NB4 (cell line): ENCODE data around the gene AUH.

Experiments used
- MYC ChIP-seq: IDR thresholded peaks from 2 replicates; pipeline ENCODE4 v1.6.1; 2011; ENCODE audit warnings: low read depth, low read length
- POLR2A ChIP-seq: IDR thresholded peaks from 2 replicates; pipeline ENCODE4 v1.6.1; 2011; ENCODE audit warnings: mild to moderate bottlenecking; ENCODE audit not compliant: insufficient read length; ENCODE audit errors: extremely low read depth
- TF ChIP-seq, protein P1 (sequence below): IDR thresholded peaks from one replicate; pipeline ENCODE4 v1.5.1; 2012; ENCODE audit warnings: low read depth, low read length
- TF ChIP-seq, protein P2 (sequence below): IDR thresholded peaks from 2 replicates; pipeline ENCODE4 v1.6.1; 2011; ENCODE audit warnings: low read depth, low read length

DNA sequence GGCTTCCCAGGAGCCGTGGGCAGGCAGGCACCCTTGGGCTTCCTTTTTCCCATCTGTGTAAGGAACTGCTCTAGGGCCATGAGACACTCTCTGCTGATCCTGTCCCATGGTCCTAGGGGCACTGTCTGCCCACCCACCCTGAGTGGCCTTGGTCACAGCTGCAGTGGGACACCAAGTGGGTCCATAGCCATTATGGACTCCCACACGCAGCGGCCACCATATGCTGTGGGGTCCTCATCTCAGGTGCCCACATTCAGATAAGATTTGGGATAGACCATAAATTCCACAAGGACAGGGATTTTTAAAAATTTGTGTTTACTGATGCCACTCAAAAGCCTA lies 180.8 kb downstream of the AUH start:
- TF ChIP-seq, protein P1, sequence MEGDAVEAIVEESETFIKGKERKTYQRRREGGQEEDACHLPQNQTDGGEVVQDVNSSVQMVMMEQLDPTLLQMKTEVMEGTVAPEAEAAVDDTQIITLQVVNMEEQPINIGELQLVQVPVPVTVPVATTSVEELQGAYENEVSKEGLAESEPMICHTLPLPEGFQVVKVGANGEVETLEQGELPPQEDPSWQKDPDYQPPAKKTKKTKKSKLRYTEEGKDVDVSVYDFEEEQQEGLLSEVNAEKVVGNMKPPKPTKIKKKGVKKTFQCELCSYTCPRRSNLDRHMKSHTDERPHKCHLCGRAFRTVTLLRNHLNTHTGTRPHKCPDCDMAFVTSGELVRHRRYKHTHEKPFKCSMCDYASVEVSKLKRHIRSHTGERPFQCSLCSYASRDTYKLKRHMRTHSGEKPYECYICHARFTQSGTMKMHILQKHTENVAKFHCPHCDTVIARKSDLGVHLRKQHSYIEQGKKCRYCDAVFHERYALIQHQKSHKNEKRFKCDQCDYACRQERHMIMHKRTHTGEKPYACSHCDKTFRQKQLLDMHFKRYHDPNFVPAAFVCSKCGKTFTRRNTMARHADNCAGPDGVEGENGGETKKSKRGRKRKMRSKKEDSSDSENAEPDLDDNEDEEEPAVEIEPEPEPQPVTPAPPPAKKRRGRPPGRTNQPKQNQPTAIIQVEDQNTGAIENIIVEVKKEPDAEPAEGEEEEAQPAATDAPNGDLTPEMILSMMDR = no peak
- TF ChIP-seq POLR2A = no peak
- no peak for TF ChIP-seq MYC
- TF ChIP-seq, protein P2, sequence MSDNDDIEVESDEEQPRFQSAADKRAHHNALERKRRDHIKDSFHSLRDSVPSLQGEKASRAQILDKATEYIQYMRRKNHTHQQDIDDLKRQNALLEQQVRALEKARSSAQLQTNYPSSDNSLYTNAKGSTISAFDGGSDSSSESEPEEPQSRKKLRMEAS = no peak
